NCI-H82 treated with DMSO at 0.1 percent for 48 hours (cell line): ENCODE measurements around the gene MYG1.
"Not testable (repeated sequence)": the region's sequence is repeated elsewhere in the genome, so short reads cannot be mapped to it uniquely, and the experiment has no call there.

Experiments used
- DNase-seq: peaks from one replicate; lab custom pipeline; 2025; ENCODE audit not compliant: unreplicated experiment; lab: John Stamatoyannopoulos, UW

MYG1 gene

GRCh38 chr12:53279888-53280498 is 19.5 kb upstream of the MYG1 start:
- no peak for DNase-seq

GRCh38 chr12:53286448-53286847 is 13.0 kb upstream of the MYG1 start:
- no peak for DNase-seq

GRCh38 chr12:53287741-53288216 is 11.7 kb upstream of the MYG1 start:
- DNase-seq = peak; percentile 4

GRCh38 chr12:53288322-53288721 is 11.2 kb upstream of the MYG1 start:
- DNase-seq = no peak

DNA sequence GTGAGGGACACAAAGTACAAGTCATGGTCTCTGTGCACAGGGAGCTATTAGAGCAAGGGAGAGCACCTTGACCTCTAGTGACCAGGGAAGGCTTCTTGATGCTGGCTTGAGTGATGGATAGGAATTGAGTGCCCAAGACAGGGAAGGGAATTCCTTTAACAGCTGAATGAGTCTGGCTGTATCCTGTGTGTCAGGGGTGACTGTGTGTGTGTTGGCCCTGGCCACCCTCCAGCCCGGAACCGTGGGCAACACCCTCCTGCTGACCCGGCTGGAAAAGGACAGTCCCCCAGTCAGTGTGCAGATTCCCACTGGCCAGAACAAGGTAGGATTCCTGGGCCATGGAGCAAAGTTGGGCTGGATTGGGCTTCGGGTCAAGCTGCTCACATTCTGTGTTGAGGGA is 9.6 kb upstream of the MYG1 start:
- no peak for DNase-seq

GRCh38 chr12:53290661-53291060 is 8.8 kb upstream of the MYG1 start:
- no peak for DNase-seq

DNA sequence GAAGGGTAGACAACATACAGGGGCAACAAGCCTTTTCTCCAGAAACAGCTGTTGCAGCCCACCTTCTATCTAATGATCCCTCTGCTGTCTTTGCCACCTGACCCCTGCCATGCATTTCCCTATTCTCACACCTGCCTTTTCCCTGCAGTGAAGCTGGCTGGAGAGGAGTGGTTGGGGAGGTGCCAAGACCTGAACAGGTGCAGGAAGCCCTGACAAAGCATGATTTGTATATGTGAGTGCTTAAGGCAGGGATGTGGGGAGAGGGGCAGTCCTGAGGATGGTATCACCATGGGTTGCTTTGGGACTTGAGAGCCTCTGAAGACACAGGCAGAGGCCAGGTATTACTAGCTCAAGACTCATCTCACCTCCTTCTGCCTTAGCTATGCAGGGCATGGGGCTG is 7.1 kb upstream of the MYG1 start:
- DNase-seq = no peak

DNA sequence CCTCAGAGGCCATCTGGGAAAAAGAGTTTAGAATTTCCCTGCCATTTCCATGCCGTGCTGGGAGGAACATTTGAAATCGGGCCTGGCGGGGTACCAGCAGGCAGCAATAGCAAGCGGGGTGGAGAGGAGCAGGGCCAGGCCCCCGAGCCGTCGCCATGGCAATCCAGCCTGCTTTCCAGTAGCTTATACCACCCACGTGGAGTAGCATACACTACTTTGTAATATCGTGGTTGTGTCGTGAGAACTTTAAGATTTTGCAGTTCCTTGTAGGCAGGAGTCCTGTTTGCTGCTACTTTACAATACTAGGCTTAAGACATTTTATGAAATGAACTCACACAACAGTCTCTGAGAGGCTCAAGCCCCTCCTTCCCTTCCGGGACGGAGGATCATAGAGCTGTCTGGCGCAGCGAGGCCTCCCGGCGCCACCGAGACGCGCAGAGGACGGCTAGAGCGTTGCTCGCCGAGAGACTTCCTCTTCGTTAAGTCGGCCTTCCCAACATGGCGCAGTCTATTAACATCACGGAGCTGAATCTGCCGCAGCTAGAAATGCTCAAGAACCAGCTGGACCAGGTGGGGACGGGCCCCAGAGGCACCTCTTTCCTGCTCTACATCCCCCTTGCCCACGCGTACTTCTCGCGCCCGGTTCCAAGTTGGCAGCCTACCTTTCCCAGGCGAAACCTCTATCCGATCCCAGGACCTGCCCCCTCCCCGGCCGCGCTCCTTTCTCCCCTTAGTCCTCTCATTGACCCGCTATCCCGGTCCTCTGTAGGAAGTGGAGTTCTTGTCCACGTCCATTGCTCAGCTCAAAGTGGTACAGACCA is 4.2 kb upstream of the MYG1 start, which contains the start of gene PFDN5:
Gene PFDN5, plus strand, starts transcription at position 473 of the 821 bp plus-strand sequence. Its CDS starts 26 bp downstream, at position 499.
- peak; percentile 50 for DNase-seq

GRCh38 chr12:53295891-53296219 is 3.6 kb upstream of the MYG1 start:
- no peak for DNase-seq

- DNase-seq = not testable (repeated sequence)
These were observed 2.4 kb upstream of the MYG1 start for GRCh38 chr12:53297106-53297505.

DNA sequence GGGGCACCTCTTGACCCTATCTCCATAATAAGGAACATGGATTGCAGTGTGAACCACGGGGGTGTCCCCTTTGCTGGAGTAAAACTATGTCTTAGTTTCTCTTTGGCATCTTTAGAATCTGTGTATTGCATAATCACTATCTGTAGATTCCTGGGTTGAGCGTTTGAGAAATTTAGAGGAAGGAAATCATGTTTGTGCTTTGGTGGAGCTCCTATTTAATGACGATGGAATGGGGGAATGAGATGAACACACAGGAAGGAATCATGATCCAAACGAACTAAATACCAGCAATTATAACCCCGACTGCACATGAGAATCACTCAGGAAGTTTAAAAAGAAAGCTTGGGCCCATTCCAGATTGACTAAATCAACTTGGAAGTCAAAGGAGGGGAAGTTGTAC is 1.3 kb upstream of the MYG1 start:
- DNase-seq = no peak

DNA sequence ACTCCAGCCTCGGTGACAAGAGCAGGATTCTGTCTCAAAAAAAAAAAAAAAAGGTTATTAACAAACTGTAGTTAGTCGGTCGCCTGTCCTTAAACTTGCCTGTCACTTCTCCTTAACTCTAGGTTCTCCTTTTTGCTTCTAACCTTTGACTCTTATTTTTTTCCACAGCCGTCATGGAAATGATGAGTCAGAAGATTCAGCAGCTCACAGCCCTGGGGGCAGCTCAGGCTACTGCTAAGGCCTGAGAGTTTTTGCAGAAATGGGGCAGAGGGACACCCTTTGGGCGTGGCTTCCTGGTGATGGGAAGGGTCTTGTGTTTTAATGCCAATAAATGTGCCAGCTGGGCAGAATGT is 418 bp upstream of the MYG1 start:
- DNase-seq = no peak

DNA sequence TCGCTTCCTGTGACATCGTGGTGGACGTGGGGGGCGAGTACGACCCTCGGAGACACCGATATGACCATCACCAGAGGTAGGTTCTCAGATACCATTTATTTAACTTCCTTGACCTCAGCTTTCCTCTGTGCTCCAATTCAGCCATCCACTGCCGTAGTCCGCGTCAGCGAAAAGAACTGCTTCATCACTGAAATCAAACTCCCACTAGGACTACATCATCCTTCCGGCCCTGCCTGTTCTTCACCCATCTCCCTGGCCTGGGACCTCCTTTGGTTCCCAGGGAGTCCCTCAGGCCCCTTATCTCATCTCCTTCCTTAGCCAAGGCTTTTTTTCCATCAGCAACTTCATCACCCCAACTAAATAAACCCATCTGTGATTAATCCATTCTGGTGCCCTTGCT is 692 bp downstream of the MYG1 start:
- DNase-seq = no peak

- DNase-seq = no peak
These were observed 3.4 kb downstream of the MYG1 start for GRCh38 chr12:53302903-53303302.

- no peak for DNase-seq
These were observed 7.3 kb downstream of the MYG1 start for GRCh38 chr12:53306826-53307225.

GRCh38 chr12:53308276-53308675 is 8.8 kb downstream of the MYG1 start:
- no peak for DNase-seq

GRCh38 chr12:53313996-53314395 is 14.5 kb downstream of the MYG1 start:
- no peak for DNase-seq

DNA sequence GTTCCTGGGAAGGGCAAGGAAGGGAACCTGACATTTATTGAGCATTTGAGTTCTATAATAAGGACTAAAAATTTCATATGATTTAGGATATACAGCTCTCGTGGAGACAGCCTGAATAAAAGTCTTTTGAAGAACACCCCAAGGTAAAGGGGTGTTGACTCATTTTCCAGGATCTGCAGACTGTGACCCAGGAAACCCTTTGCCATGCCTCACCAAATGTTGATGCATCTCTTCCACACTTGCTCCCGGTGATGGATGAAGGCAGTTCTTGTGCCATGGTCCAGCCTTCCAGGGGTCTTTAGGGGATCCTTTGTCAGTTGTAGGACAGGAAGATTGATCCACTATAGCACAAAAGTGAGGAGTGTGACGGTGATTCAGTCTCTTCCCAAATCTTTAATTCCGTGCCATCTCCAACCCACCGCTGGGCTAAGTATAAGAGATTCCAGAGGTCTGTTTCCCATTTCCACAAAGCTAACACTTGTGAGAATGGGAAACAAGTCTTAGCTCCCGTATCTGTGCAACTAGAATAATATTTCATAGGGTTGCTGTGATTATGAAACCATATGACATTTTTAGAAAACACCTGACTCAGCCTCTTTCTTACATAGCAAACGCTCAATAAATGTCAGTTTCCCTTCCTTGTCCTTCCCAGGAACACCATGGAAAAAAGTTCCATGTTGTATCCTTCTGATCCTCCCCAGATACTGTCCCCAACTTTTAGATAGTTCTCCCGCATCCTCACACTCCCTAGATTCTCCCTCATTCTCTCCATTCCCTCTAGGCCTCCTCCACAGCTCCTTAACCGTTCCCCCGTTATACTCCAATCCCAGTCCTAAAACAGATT is 21.1 kb downstream of the MYG1 start:
- DNase-seq = no peak

DNA sequence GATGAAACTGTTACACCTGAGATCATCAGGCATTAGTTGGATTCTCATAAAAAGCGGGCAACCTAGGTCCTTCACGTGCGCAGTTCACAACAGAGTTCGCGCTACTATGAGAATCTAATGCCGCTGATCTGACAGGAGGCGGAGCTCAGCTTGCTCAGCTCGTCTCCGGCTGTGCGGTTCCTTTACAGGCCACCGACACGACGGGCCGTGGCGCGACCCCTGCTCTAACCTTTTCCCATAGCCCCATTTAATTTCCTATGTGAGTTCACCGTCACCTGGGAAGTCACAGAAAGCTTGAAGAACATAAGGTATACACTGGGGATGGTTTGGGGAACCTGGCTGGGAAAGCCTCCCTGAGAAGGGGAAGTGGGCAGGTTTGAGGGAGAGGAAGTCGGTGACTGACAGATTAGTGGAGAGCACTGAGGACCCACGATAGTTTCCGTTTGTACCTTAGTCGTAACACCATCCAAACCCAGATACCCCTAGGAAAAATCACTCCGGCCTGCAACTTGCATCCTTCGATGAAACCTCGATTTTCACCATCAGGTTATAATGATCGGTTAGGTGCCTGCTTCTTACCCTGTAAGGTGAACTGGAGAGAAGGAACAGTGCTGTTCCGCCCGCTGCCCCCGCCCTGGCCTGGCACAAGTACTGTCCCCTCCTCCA is 24.8 kb downstream of the MYG1 start:
- DNase-seq = no peak

GRCh38 chr12:53324779-53325510 is 25.4 kb downstream of the MYG1 start:
- peak; percentile 74 for DNase-seq
